ENCODE results near the gene TMEM238.
A peak's percentile ranks its signal among the peaks of the same experiment; 100 is the strongest.
"Not testable (repeated sequence)": the region's sequence is repeated elsewhere in the genome, so short reads cannot be mapped to it uniquely, and the experiment has no call there.

The TMEM238 gene

DNA sequence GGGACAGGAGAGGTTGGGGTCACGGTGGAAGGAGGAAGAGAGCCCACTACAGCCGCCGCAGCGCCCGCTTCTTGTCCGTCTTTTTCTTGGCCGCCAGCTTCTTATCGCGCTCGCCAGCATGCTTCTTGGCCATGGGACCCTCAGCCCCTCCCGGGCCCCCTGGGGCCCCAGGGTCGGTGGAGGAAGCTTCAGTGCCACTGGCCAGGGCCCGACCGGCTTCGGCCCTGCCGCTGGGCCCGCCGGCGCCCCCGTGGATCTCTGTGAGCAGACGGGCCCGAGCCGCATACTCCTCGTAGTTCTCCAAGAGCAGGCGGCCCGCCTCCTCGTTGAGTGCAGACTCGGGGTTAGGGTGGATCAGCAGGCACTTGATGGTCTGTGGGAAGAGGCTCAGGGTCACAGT, 17.3 kb upstream of the TMEM238 start:
- DNase-seq (ENCODE audit: low read depth in 2 of 2), result not testable (repeated sequence)

- no peak for DNase-seq (ENCODE audit: low read depth in 2 of 2)
Observed at GRCh38 chr19:55400281-55401087, 16.4 kb upstream of the TMEM238 start.

DNA sequence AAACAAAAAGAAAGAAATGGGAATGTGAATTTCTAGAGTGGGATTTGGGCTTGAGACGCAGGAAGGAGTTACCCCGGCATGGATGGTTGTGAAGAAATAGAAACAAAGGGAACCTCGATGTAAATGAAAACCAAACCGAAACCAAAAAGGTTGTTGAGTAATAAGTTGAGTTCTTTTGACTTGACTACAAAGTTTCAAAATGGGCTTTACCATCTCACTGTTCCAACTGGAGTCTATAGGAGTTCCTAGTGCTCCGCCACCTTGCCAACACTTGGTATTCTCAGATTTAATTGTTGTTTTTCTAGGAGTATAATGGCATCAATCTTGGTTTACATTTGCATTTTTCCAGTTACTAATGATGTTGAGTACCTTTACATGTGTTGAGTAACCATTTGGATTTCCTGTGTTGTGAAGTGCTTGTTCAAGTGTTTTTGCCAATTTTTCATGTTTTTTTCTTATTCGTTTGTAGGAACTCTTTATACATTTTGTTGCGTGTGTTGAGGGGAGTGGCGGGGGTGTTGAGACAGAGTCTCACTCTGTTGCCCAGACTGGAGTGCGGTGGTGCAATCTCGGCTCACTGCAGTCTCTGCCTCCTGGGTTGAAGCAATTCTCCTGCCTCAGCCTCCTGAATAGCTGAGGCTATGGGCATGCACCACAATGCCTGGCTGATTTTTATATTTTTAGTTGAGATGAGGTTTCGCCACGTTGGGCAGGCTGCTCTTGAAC, 14.3 kb upstream of the TMEM238 start:
- no peak for DNase-seq (ENCODE audit: low read depth in 2 of 2)

DNA sequence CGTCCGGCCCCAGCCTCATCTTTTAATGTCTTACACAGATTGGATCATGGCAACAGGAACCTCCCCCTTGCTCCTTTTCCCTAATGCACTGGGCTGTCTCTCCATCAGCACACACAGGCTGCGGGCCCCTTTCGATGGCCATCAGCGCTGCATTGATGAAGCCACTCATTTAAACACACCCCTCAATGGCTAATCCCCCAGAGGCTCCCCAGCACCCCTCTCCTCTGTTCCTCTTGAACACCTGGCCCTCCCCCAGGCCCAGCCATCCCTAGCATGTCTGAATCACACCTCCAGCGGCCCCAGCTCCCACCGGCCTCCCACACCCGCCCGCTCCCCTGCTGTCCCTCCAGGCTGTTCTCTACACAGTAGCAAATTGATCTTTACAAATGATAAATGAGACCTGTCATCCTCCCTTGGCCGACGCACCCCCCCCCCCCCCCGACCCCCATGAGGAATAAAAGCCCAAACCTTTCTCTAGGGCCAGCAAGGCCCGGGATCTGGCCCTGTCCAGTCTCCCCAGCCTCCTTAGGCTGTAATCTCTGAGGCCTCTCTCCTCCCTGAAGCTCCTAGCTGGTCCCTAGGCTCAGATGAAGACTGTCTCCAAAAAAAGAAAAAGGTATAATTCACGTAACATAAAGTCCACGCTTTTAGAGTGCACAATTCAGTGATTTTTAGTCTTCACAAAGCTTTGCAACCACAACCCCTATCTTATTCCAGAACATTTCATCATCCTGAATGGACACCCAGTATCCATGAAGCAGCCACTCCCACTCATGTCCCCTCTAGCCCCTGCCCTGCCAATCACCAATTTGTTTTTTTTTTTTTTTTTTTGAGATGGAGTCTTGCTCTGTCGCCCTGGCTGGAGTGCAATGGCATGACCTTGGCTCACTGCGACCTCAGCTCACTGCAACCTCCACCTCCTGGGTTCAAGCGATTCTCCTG, 9.0 kb upstream of the TMEM238 start:
- DNase-seq (ENCODE audit: low read depth in 2 of 2), result no peak

- no peak for DNase-seq (ENCODE audit: low read depth in 2 of 2)
Observed at GRCh38 chr19:55391702-55392615, 7.9 kb upstream of the TMEM238 start.

DNA sequence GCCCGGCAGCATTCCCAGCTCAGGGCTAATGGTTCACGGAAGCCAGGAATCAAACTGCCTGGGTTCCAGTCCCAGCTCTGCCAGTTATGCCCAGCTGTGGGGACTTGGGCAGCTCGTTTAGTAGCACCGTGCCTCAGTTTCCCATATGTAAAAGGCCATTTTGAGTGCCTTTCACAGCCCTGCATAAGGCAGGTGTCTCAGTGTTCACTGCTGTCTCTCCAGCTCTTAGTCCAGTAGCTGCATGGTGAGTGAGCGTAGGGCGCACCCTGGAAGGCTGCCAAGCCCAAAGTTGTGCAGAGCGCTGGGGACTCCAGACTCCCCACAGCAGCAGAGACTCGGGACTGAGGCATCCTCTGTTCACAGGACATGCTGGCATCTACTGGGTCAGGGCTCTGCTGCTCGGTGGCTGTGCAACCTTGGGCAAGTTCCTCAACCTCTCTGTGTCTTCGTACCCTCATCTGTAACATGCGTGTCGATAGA, 7.1 kb upstream of the TMEM238 start:
- no peak for DNase-seq (ENCODE audit: low read depth in 2 of 2)

- no peak for DNase-seq (ENCODE audit: low read depth in 2 of 2)
Observed at GRCh38 chr19:55390461-55390880, 6.4 kb upstream of the TMEM238 start.

DNA sequence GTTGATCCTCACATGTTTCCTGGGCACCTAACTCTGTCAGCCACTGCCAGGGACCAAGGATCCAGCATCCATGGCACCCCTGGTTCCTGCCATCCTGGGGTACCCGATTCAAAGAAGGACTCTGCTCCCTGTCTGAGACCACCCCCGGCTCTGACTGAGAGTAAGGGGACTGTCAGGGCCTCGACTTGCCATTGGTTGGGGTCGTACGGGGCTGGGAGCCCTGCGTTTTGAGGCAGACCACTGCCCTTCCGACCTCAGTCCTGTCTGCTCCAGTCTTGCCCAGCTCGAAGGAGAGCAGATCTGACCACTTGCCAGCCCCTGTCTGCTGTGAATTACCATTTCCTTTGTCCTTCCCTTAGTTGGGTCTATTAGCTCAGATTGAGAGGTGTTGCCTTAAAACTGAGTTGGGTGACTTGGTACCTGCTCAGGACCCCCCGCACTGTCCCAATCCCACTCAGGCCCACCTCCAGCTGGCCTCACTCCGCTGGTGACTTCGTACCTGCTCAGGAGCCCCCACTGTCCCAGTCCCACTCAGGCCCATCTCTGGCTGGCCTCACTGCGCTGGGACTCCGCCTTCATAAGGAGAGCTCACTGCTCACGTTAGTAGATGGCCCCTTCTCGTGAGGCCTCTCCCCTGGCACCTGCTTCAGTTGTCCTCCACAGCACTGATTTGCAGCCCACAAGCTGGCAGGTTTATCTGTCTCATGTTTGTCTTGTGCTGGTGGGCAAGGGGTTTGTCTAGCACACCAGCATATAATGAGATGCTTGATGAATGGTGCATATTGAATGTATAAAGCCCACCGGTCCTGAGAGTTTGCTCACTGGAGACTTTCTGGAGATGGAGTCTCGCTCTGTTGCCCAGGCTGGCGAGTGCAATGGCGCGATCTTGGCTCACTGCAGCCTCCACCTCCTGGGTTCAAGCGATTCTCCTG, 5.6 kb upstream of the TMEM238 start:
- DNase-seq (ENCODE audit: low read depth in 2 of 2), result no peak

GRCh38 chr19:55387736-55388497, 3.8 kb upstream of the TMEM238 start:
- no peak for DNase-seq (ENCODE audit: low read depth in 2 of 2)

- no peak for DNase-seq (ENCODE audit: low read depth in 2 of 2)
Observed at GRCh38 chr19:55386493-55386971, 2.4 kb upstream of the TMEM238 start.

- peak; percentile 94 to 96 for DNase-seq (ENCODE audit: low read depth in 2 of 2)
Observed at GRCh38 chr19:55385724-55386492, 1.8 kb upstream of the TMEM238 start, which contains the start of gene RPL28. TSS of gene RPL28 (plus strand) at chr19:55385932. CDS start at chr19:55386358, 426 bp downstream.

GRCh38 chr19:55384920-55385723, 1.0 kb upstream of the TMEM238 start:
- DNase-seq (ENCODE audit: low read depth in 2 of 2), result peak; percentile 79 to 95

- DNase-seq (ENCODE audit: low read depth in 2 of 2), result no peak
Observed at GRCh38 chr19:55383279-55384130, 587 bp downstream of the TMEM238 start.

- no peak for DNase-seq (ENCODE audit: low read depth in 2 of 2)
Observed at GRCh38 chr19:55382522-55383054, 1.5 kb downstream of the TMEM238 start.

GRCh38 chr19:55382013-55382412, 2.1 kb downstream of the TMEM238 start:
- DNase-seq (ENCODE audit: low read depth in 2 of 2), result no peak

DNA sequence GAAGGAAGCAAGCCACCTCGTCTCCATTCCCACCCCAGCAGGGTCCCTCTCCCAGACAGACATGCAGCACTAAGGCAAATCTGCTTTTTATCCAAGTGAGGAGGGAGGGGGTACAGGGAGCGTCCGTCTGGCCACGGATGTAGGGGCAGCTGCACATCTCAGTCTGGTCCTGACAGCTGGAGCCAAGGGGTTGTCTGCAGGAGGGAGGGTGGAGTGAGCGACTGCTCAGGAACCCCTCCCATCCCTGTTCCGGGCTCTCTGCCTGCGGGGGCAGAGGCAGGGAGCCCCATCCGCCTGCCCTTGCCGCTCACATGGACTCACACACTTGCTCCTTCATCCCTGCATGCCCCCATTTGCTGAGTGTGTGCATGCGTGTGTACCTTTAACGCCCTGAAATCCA, 4.9 kb downstream of the TMEM238 start:
- no peak for DNase-seq (ENCODE audit: low read depth in 2 of 2)
